H1 (cell line): ENCODE measurements around the gene ALG2. TPM values are rescaled to one million over a fixed set of nuclear protein-coding genes. Genes with fewer than 3 reads are reported as not detected.

Source experiments
- CTCF ChIA-PET: fragments of 300-600 bp; sonication (Branson Sonifier 250); formaldehyde crosslinking; loops from one replicate; lab custom pipeline; 2021; ENCODE audit not compliant: partially characterized antibody; lab: Charles Lee
- POLR2A ChIA-PET: fragments of 300-600 bp; sonication (Branson Sonifier 250); formaldehyde crosslinking; loops from one replicate; lab custom pipeline; 2021; ENCODE audit warnings: inconsistent platforms; ENCODE audit not compliant: partially characterized antibody; lab: Charles Lee
- DNase-seq, 2 experiments: peaks; one replicate each; pipeline versions ENCODE4 v3.0.0 to v3.0.0-alpha.2; 2010 to 2022; ENCODE audit warnings: low spot score in 2 of 2, low read depth in 1 of 2, mixed read lengths in 1 of 2
- FAIRE-seq: peaks from 2 replicates; lab custom pipeline; 2011; peaks lifted over from hg19 to GRCh38; lab: Jason Lieb, UNC
- H2AFZ ChIP-seq: 2 replicates; pipeline ENCODE4 v1.8.1; 2012; ENCODE audit warnings: low read length, inconsistent platforms
- H2AK5ac ChIP-seq: 2 replicates; pipeline ENCODE4 v1.6.1; 2013; ENCODE audit warnings: low read depth, low read length
- H2BK120ac ChIP-seq: replicated peaks from 2 replicates; pipeline ENCODE3; 2013; ENCODE audit warnings: low read depth, low read length, inconsistent platforms
- H2BK12ac ChIP-seq: 2 replicates; pipeline ENCODE4 v1.6.1; 2013; ENCODE audit warnings: low read depth, low read length
- H2BK15ac ChIP-seq: 2 replicates; pipeline ENCODE4 v1.6.1; 2013; ENCODE audit warnings: low read length
- H2BK20ac ChIP-seq: 2 replicates; pipeline ENCODE4 v1.6.1; 2013; ENCODE audit warnings: low read length
- H2BK5ac ChIP-seq: 2 replicates; pipeline ENCODE4 v1.6.1; 2013; ENCODE audit warnings: low read depth, low read length
- H3K14ac ChIP-seq: 2 replicates; pipeline ENCODE4 v1.6.1; 2013; ENCODE audit warnings: inconsistent platforms; ENCODE audit not compliant: insufficient read length
- H3K18ac ChIP-seq: 2 replicates; pipeline ENCODE4 v1.6.1; 2013; ENCODE audit warnings: low read length; ENCODE audit errors: extremely low read depth
- H3K23ac ChIP-seq: 2 replicates; pipeline ENCODE4 v1.6.1; 2013; ENCODE audit warnings: inconsistent platforms; ENCODE audit not compliant: insufficient read length
- H3K23me2 ChIP-seq: 2 replicates; pipeline ENCODE4 v1.6.1; 2013; ENCODE audit warnings: low read depth, low read length
- H3K27ac ChIP-seq: 2 replicates; pipeline ENCODE4 v1.6.1; 2011; ENCODE audit warnings: low read depth, low read length, inconsistent platforms
- H3K27me3 ChIP-seq, 4 experiments: replicated peaks in 1 of 4; 1 replicate in 1 of 4; 2 replicates in 3 of 4; pipeline versions ENCODE4 v1.6.1 to v1.8.1; 2011 to 2013; ENCODE audit warnings: low read length in 3 of 4, mild to moderate bottlenecking in 3 of 4, inconsistent platforms in 2 of 4, mixed read lengths in 2 of 4, moderate library complexity in 1 of 4; ENCODE audit not compliant: control insufficient read depth in 3 of 4, insufficient read depth in 3 of 4; ENCODE audit errors: extremely low read depth in 1 of 4
- H3K36me3 ChIP-seq, 4 experiments: 2 replicates each; pipeline versions ENCODE4 v1.6.1 to v1.8.1; 2011 to 2013; ENCODE audit warnings: mild to moderate bottlenecking in 4 of 4, low read length in 3 of 4, moderate library complexity in 2 of 4, control low read depth in 1 of 4, inconsistent platforms in 1 of 4; ENCODE audit not compliant: insufficient read depth in 4 of 4, control insufficient read depth in 2 of 4
- H3K4ac ChIP-seq: replicated peaks from 2 replicates; pipeline ENCODE3; 2013; ENCODE audit warnings: low read length, low read depth, mixed read lengths, inconsistent platforms; ENCODE audit not compliant: insufficient read length
- H3K4me1 ChIP-seq, 4 experiments: replicated peaks in 1 of 4; 1 replicate in 1 of 4; 2 replicates in 3 of 4; pipeline versions ENCODE4 v1.6.1 to v1.8.1; 2011 to 2013; ENCODE audit warnings: low read length in 3 of 4, inconsistent platforms in 2 of 4, mixed read lengths in 1 of 4; ENCODE audit not compliant: insufficient read depth in 4 of 4, control insufficient read depth in 3 of 4
- H3K4me2 ChIP-seq, 2 experiments: 2 replicates each; pipeline versions ENCODE4 v1.6.1 to v1.8.1; 2011 to 2013; ENCODE audit warnings: low read depth in 2 of 2, low read length in 2 of 2, control low read depth in 1 of 2, inconsistent platforms in 1 of 2, mild to moderate bottlenecking in 1 of 2; ENCODE audit not compliant: insufficient read depth in 1 of 2
- H3K4me3 ChIP-seq, 4 experiments: fragments of 200-600, 300-600 bp in 1 of 4; sonication (generic), shearing (Covaris generic), sonication (Bioruptor Twin) in 1 of 4; 2 replicates each; pipeline versions ENCODE4 v1.5.1 to v1.8.1; 2011 to 2016; ENCODE audit warnings: low read length in 4 of 4, low read depth in 3 of 4, control low read depth in 2 of 4, inconsistent platforms in 2 of 4, mild to moderate bottlenecking in 2 of 4, mixed read lengths in 1 of 4, moderate library complexity in 1 of 4; ENCODE audit not compliant: insufficient read depth in 2 of 4; ENCODE audit errors: extremely low read depth in 1 of 4
- H3K56ac ChIP-seq: replicated peaks from 2 replicates; pipeline ENCODE3; 2013; ENCODE audit warnings: low read depth, mild to moderate bottlenecking, mixed read lengths, low read length, inconsistent platforms; ENCODE audit not compliant: insufficient read length
- H3K79me1 ChIP-seq: 2 replicates; pipeline ENCODE4 v1.6.1; 2013; ENCODE audit warnings: low read depth, low read length, control low read depth
- H3K79me2 ChIP-seq, 2 experiments: 2 replicates each; pipeline versions ENCODE4 v1.6.1 to v1.8.1; 2012 to 2013; ENCODE audit warnings: low read length in 2 of 2, mild to moderate bottlenecking in 2 of 2, inconsistent platforms in 1 of 2; ENCODE audit not compliant: insufficient read depth in 2 of 2, control insufficient read depth in 1 of 2
- H3K9ac ChIP-seq, 4 experiments: replicated peaks in 1 of 4; 1 replicate in 1 of 4; 2 replicates in 3 of 4; pipeline versions ENCODE4 v1.6.1 to v1.8.1; 2011 to 2013; ENCODE audit warnings: low read depth in 3 of 4, low read length in 3 of 4, control low read depth in 2 of 4, mild to moderate bottlenecking in 2 of 4, moderate library complexity in 2 of 4, inconsistent platforms in 1 of 4; ENCODE audit errors: extremely low read depth in 1 of 4
- H3K9me3 ChIP-seq, 2 experiments: 2 replicates each; pipeline versions ENCODE4 v1.6.1 to v1.8.1; 2012 to 2013; ENCODE audit warnings: mild to moderate bottlenecking in 2 of 2, moderate library complexity in 2 of 2, control low read depth in 1 of 2, inconsistent platforms in 1 of 2, low read depth in 1 of 2, low read length in 1 of 2, mixed read lengths in 1 of 2; ENCODE audit not compliant: insufficient read depth in 2 of 2
- H4K20me1 ChIP-seq, 2 experiments: replicated peaks in 1 of 2; 2 replicates each; pipeline versions ENCODE3 to v1.8.1; 2011 to 2013; ENCODE audit warnings: inconsistent platforms in 2 of 2, low read length in 2 of 2, mild to moderate bottlenecking in 1 of 2; ENCODE audit not compliant: insufficient read depth in 2 of 2, control insufficient read depth in 1 of 2
- H4K5ac ChIP-seq: 2 replicates; pipeline ENCODE4 v1.6.1; 2013; ENCODE audit warnings: low read length, low read depth, mixed read lengths, inconsistent platforms; ENCODE audit not compliant: insufficient read length
- H4K8ac ChIP-seq: 2 replicates; pipeline ENCODE4 v1.8.0; 2013; ENCODE audit warnings: mild to moderate bottlenecking, moderate library complexity, low read length, inconsistent platforms; ENCODE audit not compliant: insufficient read depth; ENCODE audit errors: extremely low read depth
- H4K91ac ChIP-seq: replicated peaks from 2 replicates; pipeline ENCODE3; 2013; ENCODE audit warnings: low read length, mixed read lengths, inconsistent platforms; ENCODE audit not compliant: insufficient read length
- BACH1 ChIP-seq: IDR thresholded peaks from 2 replicates; pipeline ENCODE4 v1.6.1; 2012; ENCODE audit warnings: low read length, improper control_type of control experiment
- CREB1 ChIP-seq: IDR thresholded peaks from 2 replicates; pipeline ENCODE4 v1.6.1; 2012; ENCODE audit warnings: inconsistent platforms
- CTBP2 ChIP-seq: IDR thresholded peaks from 2 replicates; pipeline ENCODE4 v1.7.0; 2011; ENCODE audit warnings: borderline replicate concordance, mild to moderate bottlenecking, moderate library complexity, mixed read lengths, low read length; ENCODE audit not compliant: insufficient read depth, insufficient read length
- HDAC2 ChIP-seq, 2 experiments: fragments of 300-600 bp in 1 of 2; sonication (generic) in 1 of 2; IDR thresholded peaks; 2 replicates each; pipeline ENCODE4 v1.6.1; 2011 to 2012; ENCODE audit warnings: low read depth in 2 of 2, low read length in 2 of 2, mild to moderate bottlenecking in 2 of 2, moderate library complexity in 2 of 2, borderline replicate concordance in 1 of 2, inconsistent platforms in 1 of 2
- NRF1 ChIP-seq: IDR thresholded peaks from 2 replicates; pipeline ENCODE4 v1.6.1; 2011; ENCODE audit warnings: mild to moderate bottlenecking, low read depth, low read length, improper control_type of control experiment
- SAP30 ChIP-seq: fragments of 300-600 bp; sonication (generic); IDR thresholded peaks from 2 replicates; pipeline ENCODE4 v1.7.1; 2012; ENCODE audit warnings: low read length, moderate library complexity, mild to moderate bottlenecking, inconsistent platforms; ENCODE audit not compliant: insufficient read depth, insufficient replicate concordance
- TCF12 ChIP-seq: IDR thresholded peaks from 2 replicates; pipeline ENCODE4 v1.6.1; 2011; ENCODE audit warnings: low read depth, mild to moderate bottlenecking, low read length
- TEAD4 ChIP-seq: IDR thresholded peaks from 2 replicates; pipeline ENCODE4 v1.6.1; 2012; ENCODE audit warnings: low read depth, low read length, inconsistent platforms, mixed read lengths
- YY1 ChIP-seq: IDR thresholded peaks from 2 replicates; pipeline ENCODE4 v1.6.1; 2011; ENCODE audit warnings: low read depth, mild to moderate bottlenecking, low read length
- WGBS, 2 experiments: shearing (Covaris generic) in 1 of 2; methylation state at CpG; one replicate each; pipeline versions ENCODE4 v1.1.6 to v1.1.7; 2013 to 2015; ENCODE audit warnings: low lambda C conversion rate in 2 of 2, mixed read lengths in 2 of 2, inconsistent platforms in 1 of 2, low coverage in 1 of 2, missing lambda C conversion rate in 1 of 2; ENCODE audit not compliant: insufficient replicate concordance in 2 of 2, insufficient coverage in 1 of 2, insufficient read length in 1 of 2; ENCODE audit errors: extremely low coverage in 1 of 2, missing lambda C conversion rate in 1 of 2; 5-methylcytosine and 5-hydroxymethylcytosine counted together
- polyA plus RNA-seq, 7 experiments: library from polyadenylated mRNA; depleted of rRNA in 3 of 7; stranded (reverse) in 5 of 7; unstranded in 2 of 7; fragments of >200 nt in 5 of 7; fragments of 200-250 nt in 2 of 7; gene quantifications; 1 replicate in 5 of 7; 2 replicates in 1 of 7; 4 replicates in 1 of 7; pipeline versions ENCODE4 v1.2.1 to v1.2.3, GENCODE V29; 2011 to 2013; ENCODE audit warnings: missing spikeins in 2 of 7, mixed read lengths in 2 of 7
- total RNA-seq: library from RNA; stranded (reverse); fragmentation: NEBNext Ultra II Directional; extraction: Animal tissue kit (Norgen Biotek cat#: 25700); gene quantifications from 2 replicates; pipeline ENCODE4 v1.2.1, GENCODE V29; 2021
- TF ChIP-seq, protein P1 (sequence below), 3 experiments: IDR thresholded peaks; 1 replicate in 2 of 3; 2 replicates in 1 of 3; pipeline versions ENCODE4 v1.5.1 to v1.6.1; 2011; ENCODE audit warnings: low read length in 3 of 3, mild to moderate bottlenecking in 3 of 3, inconsistent platforms in 2 of 3, low read depth in 1 of 3, moderate library complexity in 1 of 3; ENCODE audit not compliant: insufficient read depth in 1 of 3; ENCODE audit errors: control extremely low read depth in 1 of 3

ALG2 gene
- total and polyA plus RNA-seq, 2 of the 8 experiments (the other 6 are each of a cell fraction or from before 2014, with no cell fraction given), result 27.1 to 30.7 TPM

- H3K27ac ChIP-seq, result no peak overlapping the region
- no peak overlapping the region for H2AK5ac ChIP-seq
- H4K91ac ChIP-seq, result no peak overlapping the region
- no peaks in the 10 kb centered on the region for H3K79me2 ChIP-seq
- H3K4me1 ChIP-seq, result 0 out of 7 replicates have a peak, but pooled peaks cover 0 to 1% (median 0%) of the 10 kb centered on the region in 4 experiments
- H2AFZ ChIP-seq, result no peak overlapping the region
- no peak overlapping the region for H4K5ac ChIP-seq
- no peak overlapping the region for H3K4ac ChIP-seq
- ChIA-PET CTCF (interaction anchor here (0.7 to 9.9 kb wide), 2 partner anchors 7 to 258 kb away, joined by 3 to 105 read pairs; no protein-coding TSS in a partner anchor), POLR2A (no interaction called here)
- DNase-seq, result no peak
- H2BK20ac ChIP-seq, result no peak overlapping the region
- no peaks in the 10 kb centered on the region for H4K20me1 ChIP-seq
- no peak overlapping the region for H3K23ac ChIP-seq
- H3K9ac ChIP-seq, result no peak overlapping the region
- H2BK12ac ChIP-seq, result no peak overlapping the region
- H3K9me3 ChIP-seq, result no peaks in the 10 kb centered on the region
- 65% methylated on average over 5 of the region's 5 CpGs; no CpG with 5 or more reads in 1 of the 2 experiments for WGBS, 2 experiments
- H3K27me3 ChIP-seq, result no peaks in the 10 kb centered on the region
- no peak overlapping the region for H3K14ac ChIP-seq
- H3K23me2 ChIP-seq, result no peaks in the 10 kb centered on the region
- H2BK15ac ChIP-seq, result no peak overlapping the region
- no peak overlapping the region for H3K4me3 ChIP-seq
- no peak overlapping the region for H4K8ac ChIP-seq
- H3K4me2 ChIP-seq, result no peak overlapping the region
- H2BK120ac ChIP-seq, result no peak overlapping the region
- no peak overlapping the region for H3K18ac ChIP-seq
- no peak overlapping the region for H2BK5ac ChIP-seq
- no peak for FAIRE-seq
- no peaks in the 10 kb centered on the region for H3K79me1 ChIP-seq
- H3K36me3 ChIP-seq, result no peaks in the 10 kb centered on the region
- H3K56ac ChIP-seq, result no peak overlapping the region
- TF ChIP-seq YY1, result no peak
- TF ChIP-seq BACH1, result no peak
- no peak for TF ChIP-seq TCF12
- no peak for TF ChIP-seq CTBP2
- no peak for TF ChIP-seq SAP30
- TF ChIP-seq HDAC2 (IDR thresholded peaks at IDR 0.05; ENCODE audit: borderline replicate concordance in 1 of 2, low read depth in 2 of 2, low read length in 2 of 2), result no peak
- TF ChIP-seq CREB1, result no peak
- TF ChIP-seq, protein P1, sequence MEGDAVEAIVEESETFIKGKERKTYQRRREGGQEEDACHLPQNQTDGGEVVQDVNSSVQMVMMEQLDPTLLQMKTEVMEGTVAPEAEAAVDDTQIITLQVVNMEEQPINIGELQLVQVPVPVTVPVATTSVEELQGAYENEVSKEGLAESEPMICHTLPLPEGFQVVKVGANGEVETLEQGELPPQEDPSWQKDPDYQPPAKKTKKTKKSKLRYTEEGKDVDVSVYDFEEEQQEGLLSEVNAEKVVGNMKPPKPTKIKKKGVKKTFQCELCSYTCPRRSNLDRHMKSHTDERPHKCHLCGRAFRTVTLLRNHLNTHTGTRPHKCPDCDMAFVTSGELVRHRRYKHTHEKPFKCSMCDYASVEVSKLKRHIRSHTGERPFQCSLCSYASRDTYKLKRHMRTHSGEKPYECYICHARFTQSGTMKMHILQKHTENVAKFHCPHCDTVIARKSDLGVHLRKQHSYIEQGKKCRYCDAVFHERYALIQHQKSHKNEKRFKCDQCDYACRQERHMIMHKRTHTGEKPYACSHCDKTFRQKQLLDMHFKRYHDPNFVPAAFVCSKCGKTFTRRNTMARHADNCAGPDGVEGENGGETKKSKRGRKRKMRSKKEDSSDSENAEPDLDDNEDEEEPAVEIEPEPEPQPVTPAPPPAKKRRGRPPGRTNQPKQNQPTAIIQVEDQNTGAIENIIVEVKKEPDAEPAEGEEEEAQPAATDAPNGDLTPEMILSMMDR (IDR thresholded peaks at IDR 0.05; ENCODE audit: control extremely low read depth in 1 of 3, insufficient read depth in 1 of 3, low read depth in 1 of 3, low read length in 3 of 3), result peak; percentile 14 to 48 (median 18); a peak in 3 of 4 replicates
- TF ChIP-seq NRF1, result no peak
- TF ChIP-seq TEAD4, result no peak
Measured at GRCh38 chr9:99192786-99193465, 28.8 kb downstream of the ALG2 start.
